ENCODE results near the gene C11orf16. TPM values are rescaled to one million over a fixed set of nuclear protein-coding genes. Genes with fewer than 3 reads are reported as not detected.

Gene C11orf16, protein sequence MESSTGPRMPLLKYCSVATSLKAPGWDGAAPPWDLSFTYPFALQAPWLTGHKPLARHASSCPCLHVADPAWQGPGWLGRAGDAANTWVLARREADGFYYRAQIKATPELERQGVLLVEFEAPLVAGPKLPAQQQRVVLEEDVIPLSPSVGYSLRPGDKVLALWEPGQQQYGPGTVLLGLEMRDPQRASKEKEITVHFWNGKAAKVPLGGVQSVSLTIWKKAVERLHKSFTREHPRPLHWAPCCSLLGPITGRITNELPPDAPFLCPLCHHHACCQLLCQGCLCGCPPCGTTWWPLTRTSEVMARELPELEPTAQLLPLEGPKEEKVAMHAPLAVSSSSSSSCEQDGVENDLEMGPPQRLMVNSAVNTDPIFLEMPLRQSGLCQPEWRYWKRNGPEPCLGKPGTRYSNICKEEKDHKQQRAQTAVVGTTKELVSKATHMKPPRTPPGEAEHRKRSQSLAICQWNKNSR
- polyA plus RNA-seq (2011; rRNA removed) (not detected in 2 replicates), polyA plus RNA-seq (2017; fragmentation: RNase III; extraction: RNeasy Plus Mini Kit Qiagen cat#74134 plus additional on column Dnase treatment) (not detected in 3 replicates), polyA minus RNA-seq (2011; rRNA and poly(A)+ RNA removed) (not detected in 2 replicates)
- polyA plus RNA-seq (2012; cell fraction: cytosol; rRNA removed): not detected in 2 replicates
- polyA plus RNA-seq (2012; cell fraction: nucleus; rRNA removed): not detected in 2 replicates

DNA sequence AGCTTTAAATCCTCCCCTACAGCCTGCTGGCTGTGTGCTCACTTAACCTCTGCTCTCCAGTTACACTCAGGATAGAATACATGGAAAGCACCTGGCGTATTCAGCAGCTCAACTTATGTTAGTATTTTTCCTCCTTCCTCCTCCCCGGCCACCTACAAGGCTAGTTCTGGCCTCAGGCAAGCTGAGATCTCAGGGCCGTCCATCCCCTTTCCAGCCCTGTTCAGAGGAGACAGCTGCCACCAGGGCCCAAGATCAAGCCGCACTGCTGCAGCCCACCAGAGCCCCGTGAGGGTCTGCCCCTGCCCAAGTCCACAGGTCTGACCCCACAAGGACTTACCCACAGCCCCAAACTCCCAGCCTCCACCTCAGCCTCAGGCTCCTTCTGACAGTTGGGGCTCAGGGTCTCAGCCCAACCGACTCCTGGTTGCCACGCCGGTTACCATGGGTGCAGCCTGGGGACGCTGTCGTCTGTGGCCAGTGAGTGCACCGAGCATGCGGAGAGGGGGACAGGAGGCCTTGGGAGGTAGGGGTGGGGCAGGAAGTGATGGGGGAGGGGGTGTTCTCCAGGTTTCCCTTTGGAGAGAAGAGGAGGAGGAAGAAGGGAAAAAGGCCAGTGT, at the start of gene C11orf16:
Gene C11orf16, minus strand, starts transcription at position 384 of the 617 bp plus-strand sequence. CDS start 639 bp downstream, outside the sequence.
- no peak within 1 kb of the TSS for H3K4me3 ChIP-seq
- no peak for ATAC-seq
- no peak within 1 kb of the TSS for H3K4me2 ChIP-seq
- H3K4me1 ChIP-seq: peaks cover 11% of the 10 kb centered on the region
- no peak for FAIRE-seq
- ChIA-PET POLR2A (no interaction called here), CTCF (interaction anchor here (1.5 kb wide), 1 partner anchor 18 kb away, joined by 9 read pairs; no protein-coding TSS in a partner anchor)
- WGBS (ENCODE audit: missing lambda C conversion rate): 69% methylated on average over 4 of the region's 12 CpGs
- no peaks in the 10 kb centered on the region for H3K9me3 ChIP-seq
- TF ChIP-seq RARB (CRISPR knock-in tag; IDR thresholded peaks at IDR 0.05): no peak
- no peak for TF ChIP-seq TP53 (CRISPR knock-in tag; IDR thresholded peaks at IDR 0.05)
- TF ChIP-seq E2F6 (IDR thresholded peaks at IDR 0.05; ENCODE audit: borderline replicate concordance, low read depth): no peak
- TF ChIP-seq, protein P1, sequence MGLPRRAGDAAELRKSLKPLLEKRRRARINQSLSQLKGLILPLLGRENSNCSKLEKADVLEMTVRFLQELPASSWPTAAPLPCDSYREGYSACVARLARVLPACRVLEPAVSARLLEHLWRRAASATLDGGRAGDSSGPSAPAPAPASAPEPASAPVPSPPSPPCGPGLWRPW (IDR thresholded peaks at IDR 0.05): no peak
- no peak for TF ChIP-seq EHMT2 (IDR thresholded peaks at IDR 0.05; ENCODE audit: low read depth)
- no peak for TF ChIP-seq KDM1A (IDR thresholded peaks at IDR 0.05; ENCODE audit: low read depth)
- TF ChIP-seq JUN (IDR thresholded peaks at IDR 0.05): no peak
- TF ChIP-seq RCOR1 (IDR thresholded peaks at IDR 0.05; ENCODE audit: low read depth, low read length): no peak
- no peak for TF ChIP-seq NFE2L2 (conservative IDR thresholded peaks at IDR 0.05; ENCODE audit: low read length)
- no peak for TF ChIP-seq CBX2 (IDR thresholded peaks at IDR 0.05; ENCODE audit: borderline replicate concordance, low read depth)
- no peak for TF ChIP-seq RAD21 (conservative IDR thresholded peaks at IDR 0.05 in 1 of 2, IDR thresholded peaks at IDR 0.05 in 1 of 2)
- no peak for TF ChIP-seq CHD4 (IDR thresholded peaks at IDR 0.05; ENCODE audit: borderline replicate concordance)
- peak within 1 kb of the TSS in 1 of 2 experiments; percentile 39; a peak in 1 of 6 replicates for H3K27ac ChIP-seq
- no peak for DNase-seq (ENCODE audit: low read depth in 1 of 2, low spot score in 1 of 2)

DNA sequence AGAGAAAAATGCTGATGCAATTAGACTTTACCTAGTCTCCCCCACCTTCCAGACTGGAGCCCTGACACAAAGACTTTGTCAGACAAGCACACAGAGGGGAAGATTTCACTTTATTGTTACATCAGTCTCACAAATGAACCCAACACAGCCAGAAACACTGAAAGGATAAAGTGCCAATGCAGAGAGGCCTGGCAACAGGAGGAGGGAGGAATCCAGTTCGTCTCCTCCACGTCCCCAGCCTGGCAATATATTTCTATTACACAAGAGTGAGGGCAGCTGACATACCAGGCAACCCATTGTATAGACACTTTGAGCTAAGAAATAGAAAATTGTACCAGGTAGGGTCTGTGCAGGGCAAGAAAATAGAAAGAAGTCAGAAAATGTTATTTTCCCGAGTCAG, 47.7 kb upstream of the C11orf16 start:
- CTCF ChIA-PET: interaction anchor here (0.9 to 1.2 kb wide), 2 partner anchors 67 to 717 kb away, joined by 3 read pairs; partner anchors contain the start of gene LMO1
- DNase-seq (ENCODE audit: low read depth in 1 of 2, low spot score in 1 of 2) (no peak), FAIRE-seq (no peak), ATAC-seq (no peak)
- WGBS (ENCODE audit: missing lambda C conversion rate): 67% methylated on average over 3 of the region's 3 CpGs
- Histone ChIP-seq H3K4me2 (no peak overlapping the region), H3K4me1 (no peaks in the 10 kb centered on the region), H3K9me3 (no peaks in the 10 kb centered on the region), H3K4me3 (no peak overlapping the region), H3K27ac (no peak overlapping the region)
- POLR2A ChIA-PET: no interaction called here
- TF ChIP-seq RAD21 (conservative IDR thresholded peaks at IDR 0.05 in 1 of 2, IDR thresholded peaks at IDR 0.05 in 1 of 2) (no peak), POLR2A (IDR thresholded peaks at IDR 0.05; ENCODE audit: low read length) (no peak), HMGXB4 (CRISPR knock-in tag; IDR thresholded peaks at IDR 0.05; ENCODE audit: borderline replicate concordance) (no peak), MYC (IDR thresholded peaks at IDR 0.05; ENCODE audit: borderline replicate concordance, low read length) (no peak), CBX2 (IDR thresholded peaks at IDR 0.05; ENCODE audit: borderline replicate concordance, low read depth) (no peak), EHMT2 (IDR thresholded peaks at IDR 0.05; ENCODE audit: low read depth) (no peak), RCOR1 (IDR thresholded peaks at IDR 0.05; ENCODE audit: low read depth, low read length) (no peak), KDM1A (IDR thresholded peaks at IDR 0.05; ENCODE audit: low read depth) (no peak), HDAC2 (IDR thresholded peaks at IDR 0.05) (no peak), ZFP36 (IDR thresholded peaks at IDR 0.05; ENCODE audit: borderline replicate concordance, partially characterized antibody) (no peak), CBX8 (IDR thresholded peaks at IDR 0.05) (no peak), ZSCAN20 (CRISPR knock-in tag; IDR thresholded peaks at IDR 0.05) (no peak), NPAS2 (CRISPR knock-in tag; IDR thresholded peaks at IDR 0.05; ENCODE audit: borderline replicate concordance) (no peak), ZNF302 (CRISPR knock-in tag; IDR thresholded peaks at IDR 0.05) (no peak), PHF8 (IDR thresholded peaks at IDR 0.05; ENCODE audit: borderline replicate concordance, low read depth) (no peak), FOXS1 (CRISPR knock-in tag; IDR thresholded peaks at IDR 0.05) (no peak), CHD4 (IDR thresholded peaks at IDR 0.05; ENCODE audit: borderline replicate concordance) (no peak)
- TF ChIP-seq, protein P2, sequence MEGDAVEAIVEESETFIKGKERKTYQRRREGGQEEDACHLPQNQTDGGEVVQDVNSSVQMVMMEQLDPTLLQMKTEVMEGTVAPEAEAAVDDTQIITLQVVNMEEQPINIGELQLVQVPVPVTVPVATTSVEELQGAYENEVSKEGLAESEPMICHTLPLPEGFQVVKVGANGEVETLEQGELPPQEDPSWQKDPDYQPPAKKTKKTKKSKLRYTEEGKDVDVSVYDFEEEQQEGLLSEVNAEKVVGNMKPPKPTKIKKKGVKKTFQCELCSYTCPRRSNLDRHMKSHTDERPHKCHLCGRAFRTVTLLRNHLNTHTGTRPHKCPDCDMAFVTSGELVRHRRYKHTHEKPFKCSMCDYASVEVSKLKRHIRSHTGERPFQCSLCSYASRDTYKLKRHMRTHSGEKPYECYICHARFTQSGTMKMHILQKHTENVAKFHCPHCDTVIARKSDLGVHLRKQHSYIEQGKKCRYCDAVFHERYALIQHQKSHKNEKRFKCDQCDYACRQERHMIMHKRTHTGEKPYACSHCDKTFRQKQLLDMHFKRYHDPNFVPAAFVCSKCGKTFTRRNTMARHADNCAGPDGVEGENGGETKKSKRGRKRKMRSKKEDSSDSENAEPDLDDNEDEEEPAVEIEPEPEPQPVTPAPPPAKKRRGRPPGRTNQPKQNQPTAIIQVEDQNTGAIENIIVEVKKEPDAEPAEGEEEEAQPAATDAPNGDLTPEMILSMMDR (IDR thresholded peaks at IDR 0.05): no peak

Measured in A549 (cell line).